Fibroblast of gingiva (primary cell): ENCODE results near the gene ACTL6B.

Experiments
- DNase-seq: peaks from one replicate; pipeline ENCODE4 v3.0.0-alpha.2; 2011; ENCODE audit warnings: low read depth

ACTL6B gene

DNA sequence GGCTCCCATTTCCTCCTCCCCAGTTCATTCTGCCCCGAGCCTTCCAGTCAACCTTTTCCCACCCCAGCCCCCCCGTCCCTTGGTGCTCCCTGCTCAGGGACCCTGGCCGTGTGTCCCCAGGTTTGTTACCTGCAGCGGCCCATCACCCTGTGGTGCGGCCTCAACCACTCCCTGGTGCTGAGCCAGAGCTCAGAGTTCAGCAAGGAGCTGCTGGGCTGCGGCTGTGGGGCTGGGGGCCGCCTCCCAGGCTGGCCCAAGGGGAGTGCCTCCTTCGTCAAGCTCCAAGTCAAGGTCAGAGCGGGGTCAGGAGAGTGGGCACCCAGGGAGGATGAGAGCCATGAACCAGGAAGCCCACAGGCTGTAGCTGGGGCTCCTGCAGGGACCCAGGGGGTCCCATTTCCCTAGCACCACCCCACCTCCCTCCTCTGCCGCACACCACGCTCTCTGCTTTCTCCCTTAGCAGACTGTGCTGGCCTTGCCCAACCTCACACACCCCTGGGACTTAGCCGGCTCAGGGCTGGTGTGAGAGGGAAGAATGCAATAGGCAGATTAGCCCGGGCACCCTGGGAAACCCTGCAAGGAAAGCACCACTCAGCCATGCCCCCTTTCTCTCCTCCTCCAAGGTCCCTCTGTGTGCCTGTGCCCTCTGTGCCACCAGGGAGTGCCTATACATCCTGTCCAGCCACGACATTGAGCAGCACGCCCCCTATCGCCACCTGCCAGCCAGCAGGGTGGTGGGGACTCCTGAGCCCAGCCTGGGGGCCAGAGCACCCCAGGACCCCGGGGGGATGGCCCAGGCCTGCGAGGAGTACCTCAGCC is 56.1 kb downstream of the ACTL6B start:
- DNase-seq = no peak

DNA sequence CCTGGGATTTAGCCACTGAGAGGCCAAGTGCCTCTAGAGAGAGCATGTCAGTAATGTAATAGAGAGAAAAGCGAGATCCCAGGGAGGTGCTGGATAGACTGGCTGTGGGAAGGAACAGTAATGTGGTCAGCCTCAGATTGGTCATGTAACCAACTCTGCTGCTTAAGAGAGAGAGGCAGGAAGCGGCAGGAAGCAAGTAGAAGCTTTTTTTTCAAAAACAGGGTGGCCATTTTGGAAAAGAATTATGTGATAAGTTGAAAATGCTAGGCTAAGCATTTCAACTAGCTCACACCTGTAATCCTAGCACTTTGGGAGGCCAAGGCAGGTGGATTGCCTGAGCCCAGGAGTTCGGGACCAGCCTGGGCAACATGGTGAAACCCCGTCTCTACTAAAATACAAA is 57.8 kb downstream of the ACTL6B start:
- no peak for DNase-seq

DNA sequence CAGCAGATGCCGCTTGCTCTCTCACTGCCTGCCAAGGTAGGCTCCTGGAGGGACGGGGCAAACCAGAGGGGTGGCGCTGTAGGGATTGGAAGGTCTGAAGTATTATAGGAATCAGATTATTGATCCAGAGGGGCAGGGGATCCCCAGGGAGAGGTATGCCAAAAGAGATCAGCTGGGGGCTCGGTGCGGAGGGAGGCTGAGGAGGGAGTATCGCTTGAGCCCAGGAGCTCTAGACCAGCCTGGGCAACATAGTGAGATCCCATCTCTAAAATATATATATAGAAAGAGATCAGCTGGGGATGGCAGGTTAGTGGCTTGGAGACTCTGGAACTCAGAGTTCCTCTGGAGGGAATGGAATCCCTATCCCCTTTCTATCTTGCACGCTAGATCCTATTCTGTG is 61.1 kb downstream of the ACTL6B start:
- DNase-seq = no peak
